MM.1S (cell line): ENCODE data around the gene MOB1A.

ENCODE experiments used
- DNase-seq: peaks from one replicate; pipeline ENCODE4 v3.0.0-alpha.2; 2015
- H2AFZ ChIP-seq: fragments of 300-600 bp; sonication (generic); 2 replicates; pipeline ENCODE4 v1.6.0; 2016; ENCODE audit warnings: antibody characterized with exemption, low read length
- H3F3A ChIP-seq: fragments of 300-600 bp; sonication (generic); 2 replicates; pipeline ENCODE4 v1.6.1; 2016; ENCODE audit warnings: mild to moderate bottlenecking, antibody characterized with exemption, low read length, moderate library complexity, mixed read lengths; ENCODE audit not compliant: insufficient read depth
- H3K27ac ChIP-seq: fragments of 300-600 bp; sonication (generic); 2 replicates; pipeline ENCODE4 v1.5.1; 2016; ENCODE audit warnings: mild to moderate bottlenecking, low read length
- H3K27me3 ChIP-seq: fragments of 300-600 bp; sonication (generic); replicated peaks from 2 replicates; pipeline ENCODE4 v1.6.0; 2016; ENCODE audit warnings: low read length; ENCODE audit not compliant: insufficient read depth
- H3K36me3 ChIP-seq: fragments of 300-600 bp; sonication (generic); replicated peaks from 2 replicates; pipeline ENCODE4 v1.6.1; 2016; ENCODE audit warnings: mild to moderate bottlenecking, low read length, mixed read lengths; ENCODE audit not compliant: insufficient read depth
- H3K4me1 ChIP-seq: fragments of 300-600 bp; sonication (generic); 2 replicates; pipeline ENCODE4 v1.6.1; 2016; ENCODE audit warnings: low read length, mixed read lengths
- H3K4me2 ChIP-seq: fragments of 300-600 bp; sonication (generic); 2 replicates; pipeline ENCODE4 v1.6.0; 2016; ENCODE audit warnings: low read depth, low read length
- H3K4me3 ChIP-seq: fragments of 300-600 bp; sonication (generic); 2 replicates; pipeline ENCODE4 v1.5.1; 2016; ENCODE audit warnings: low read length, mixed read lengths
- H3K79me2 ChIP-seq: fragments of 300-600 bp; sonication (generic); 2 replicates; pipeline ENCODE4 v1.6.1; 2016; ENCODE audit warnings: mixed run types, low read length, mixed read lengths
- H3K9ac ChIP-seq: fragments of 300-600 bp; sonication (generic); 2 replicates; pipeline ENCODE4 v1.6.1; 2016; ENCODE audit warnings: low read length, mixed read lengths
- H3K9me2 ChIP-seq: fragments of 300-600 bp; sonication (generic); replicated peaks from 2 replicates; pipeline ENCODE4 v1.6.1; 2016; ENCODE audit warnings: mild to moderate bottlenecking, low read length, mixed read lengths; ENCODE audit not compliant: insufficient read depth
- H3K9me3 ChIP-seq: fragments of 300-600 bp; sonication (generic); replicated peaks from 2 replicates; pipeline ENCODE4 v1.6.1; 2016; ENCODE audit warnings: mild to moderate bottlenecking, low read length, mixed read lengths; ENCODE audit not compliant: insufficient read depth
- H4K20me1 ChIP-seq: fragments of 300-600 bp; sonication (generic); 2 replicates; pipeline ENCODE4 v1.6.1; 2016; ENCODE audit warnings: mild to moderate bottlenecking, low read length, moderate library complexity, mixed read lengths; ENCODE audit not compliant: insufficient read depth
- EZH2 ChIP-seq: fragments of 300-600 bp; sonication (generic); optimal IDR thresholded peaks from 2 replicates; pipeline ENCODE3; 2017; ENCODE audit warnings: low read depth, mild to moderate bottlenecking, antibody characterized with exemption, low read length, mixed read lengths
- EZH2phosphoT487 ChIP-seq: fragments of 300-600 bp; sonication (generic); IDR thresholded peaks from 2 replicates; pipeline ENCODE4 v1.6.1; 2018; ENCODE audit warnings: antibody characterized with exemption, low read length
- TF ChIP-seq, protein P1 (sequence below): fragments of 300-600 bp; sonication (generic); IDR thresholded peaks from 2 replicates; pipeline ENCODE4 v1.5.1; 2016; ENCODE audit warnings: antibody characterized with exemption, low read length, mixed read lengths

Gene MOB1A

DNA sequence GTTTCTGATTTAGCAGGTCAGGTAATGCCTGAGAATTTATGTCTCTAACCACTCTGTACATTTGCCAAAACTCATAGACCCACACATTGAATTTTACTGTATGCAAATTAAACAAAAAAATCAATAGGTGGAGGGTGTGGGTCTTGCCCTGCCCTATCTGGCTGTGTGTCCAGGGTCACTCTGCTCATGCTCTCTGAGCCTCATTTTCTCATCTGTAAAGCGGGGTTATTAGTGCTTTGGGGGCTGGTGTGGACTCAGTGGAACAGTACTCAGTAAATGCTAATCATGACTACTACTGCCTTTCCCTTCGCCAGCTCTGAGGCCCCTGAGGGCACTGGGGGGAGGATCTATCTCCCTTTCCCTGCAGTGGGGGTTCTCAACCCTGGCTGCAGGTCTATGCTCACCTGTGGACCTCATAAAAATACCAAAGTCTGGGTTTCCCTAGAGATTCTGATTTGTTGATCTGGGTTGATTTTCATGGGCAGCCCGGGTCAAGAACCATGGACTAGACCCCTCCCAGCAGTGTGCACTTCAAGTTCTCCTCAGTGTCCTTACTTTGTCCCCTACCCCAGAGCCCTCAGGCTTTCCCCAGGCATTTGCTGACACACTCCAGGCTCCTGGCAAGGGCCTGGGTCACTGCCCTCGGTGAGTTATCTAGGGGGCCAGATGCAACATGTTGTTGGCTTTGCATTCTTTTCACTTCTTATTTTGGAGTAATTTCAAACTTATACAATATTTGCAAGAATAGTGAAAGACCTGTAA, 47.2 kb upstream of the MOB1A start:
- Histone ChIP-seq H3K4me1 (no peaks in the 10 kb centered on the region), H3K36me3 (no peaks in the 10 kb centered on the region), H3F3A (no peaks in the 10 kb centered on the region; the same call in 1 of the 2 replicates), H3K79me2 (no peaks in the 10 kb centered on the region), H4K20me1 (no peaks in the 10 kb centered on the region), H3K27me3 (no peaks in the 10 kb centered on the region), H3K4me2 (no peak overlapping the region), H3K9me2 (no peaks in the 10 kb centered on the region), H3K9ac (no peak overlapping the region), H3K4me3 (no peak overlapping the region), H3K27ac (no peak overlapping the region), H3K9me3 (no peaks in the 10 kb centered on the region), H2AFZ (no peak overlapping the region)
- TF ChIP-seq, protein P1, sequence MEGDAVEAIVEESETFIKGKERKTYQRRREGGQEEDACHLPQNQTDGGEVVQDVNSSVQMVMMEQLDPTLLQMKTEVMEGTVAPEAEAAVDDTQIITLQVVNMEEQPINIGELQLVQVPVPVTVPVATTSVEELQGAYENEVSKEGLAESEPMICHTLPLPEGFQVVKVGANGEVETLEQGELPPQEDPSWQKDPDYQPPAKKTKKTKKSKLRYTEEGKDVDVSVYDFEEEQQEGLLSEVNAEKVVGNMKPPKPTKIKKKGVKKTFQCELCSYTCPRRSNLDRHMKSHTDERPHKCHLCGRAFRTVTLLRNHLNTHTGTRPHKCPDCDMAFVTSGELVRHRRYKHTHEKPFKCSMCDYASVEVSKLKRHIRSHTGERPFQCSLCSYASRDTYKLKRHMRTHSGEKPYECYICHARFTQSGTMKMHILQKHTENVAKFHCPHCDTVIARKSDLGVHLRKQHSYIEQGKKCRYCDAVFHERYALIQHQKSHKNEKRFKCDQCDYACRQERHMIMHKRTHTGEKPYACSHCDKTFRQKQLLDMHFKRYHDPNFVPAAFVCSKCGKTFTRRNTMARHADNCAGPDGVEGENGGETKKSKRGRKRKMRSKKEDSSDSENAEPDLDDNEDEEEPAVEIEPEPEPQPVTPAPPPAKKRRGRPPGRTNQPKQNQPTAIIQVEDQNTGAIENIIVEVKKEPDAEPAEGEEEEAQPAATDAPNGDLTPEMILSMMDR: no peak
- TF ChIP-seq EZH2phosphoT487 (no peak), EZH2 (no peak)
- no peak for DNase-seq

DNA sequence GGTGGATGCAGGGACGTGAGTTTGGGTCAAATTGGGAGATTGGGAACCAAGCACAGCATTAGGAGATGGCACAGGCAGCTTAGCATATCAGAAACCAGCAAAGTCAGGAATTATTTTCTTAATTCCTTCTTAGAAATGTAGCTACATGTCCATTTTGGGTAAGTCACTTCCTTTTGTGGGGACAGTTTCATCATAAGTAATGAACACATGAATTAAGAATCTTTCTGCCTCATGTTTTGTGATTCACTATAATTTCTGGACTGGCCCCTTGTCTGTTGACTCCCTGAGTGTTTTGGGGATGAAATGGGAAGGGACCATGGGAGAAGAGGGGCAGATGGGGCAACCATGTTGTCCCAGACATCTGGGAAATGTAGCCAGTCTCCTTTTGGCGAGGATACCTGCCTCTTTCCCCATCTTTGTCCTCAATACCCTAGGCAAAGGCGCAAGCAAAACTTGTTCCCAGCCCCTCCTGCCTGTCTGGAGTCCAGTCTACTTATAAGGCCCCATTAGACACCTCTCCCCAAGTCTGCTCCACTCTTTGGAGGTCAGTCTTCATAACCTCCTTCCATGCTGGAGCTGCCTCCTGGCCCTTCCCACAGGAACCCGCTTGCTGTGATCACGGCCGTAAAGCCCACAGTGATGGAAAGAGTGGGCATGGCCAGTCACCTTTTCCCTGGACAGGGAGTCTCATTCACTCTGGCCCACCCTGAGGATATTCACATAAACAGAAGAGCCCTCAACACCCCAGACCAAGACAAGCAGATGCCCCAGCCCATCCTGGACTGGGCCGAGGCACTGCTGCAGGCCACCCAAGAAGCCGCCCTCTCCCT, 45.5 kb upstream of the MOB1A start:
- no peaks in the 10 kb centered on the region for H3K4me1 ChIP-seq
- no peak for TF ChIP-seq EZH2phosphoT487
- TF ChIP-seq, protein P1: no peak
- TF ChIP-seq EZH2: no peak
- no peaks in the 10 kb centered on the region for H3K9me3 ChIP-seq
- DNase-seq: no peak
- H2AFZ ChIP-seq: no peak overlapping the region
- no peak overlapping the region for H3K4me3 ChIP-seq
- H3F3A ChIP-seq: no peaks in the 10 kb centered on the region; the same call in 1 of the 2 replicates
- H3K36me3 ChIP-seq: no peaks in the 10 kb centered on the region
- no peaks in the 10 kb centered on the region for H3K79me2 ChIP-seq
- H3K27me3 ChIP-seq: no peaks in the 10 kb centered on the region
- H3K9me2 ChIP-seq: no peaks in the 10 kb centered on the region
- no peak overlapping the region for H3K27ac ChIP-seq
- no peak overlapping the region for H3K4me2 ChIP-seq
- H3K9ac ChIP-seq: no peak overlapping the region
- no peaks in the 10 kb centered on the region for H4K20me1 ChIP-seq

DNA sequence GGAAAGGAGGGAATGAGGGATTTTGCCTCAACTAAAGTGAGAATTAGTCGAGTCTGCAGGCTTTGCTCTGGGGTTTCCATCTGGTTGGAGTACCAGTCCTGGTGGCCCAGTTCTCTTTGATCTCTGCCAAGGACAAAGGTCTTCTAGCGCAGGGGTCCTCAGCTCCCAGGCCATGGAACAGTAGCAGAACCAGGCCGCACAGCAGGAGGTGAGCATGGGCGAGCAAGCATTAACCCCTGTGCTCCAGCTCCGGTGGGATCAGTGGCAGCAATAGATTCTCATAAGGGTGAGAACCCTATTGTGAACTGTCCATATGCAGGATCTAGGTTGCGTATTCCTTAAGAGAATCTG, 43.6 kb upstream of the MOB1A start:
- H3F3A ChIP-seq: no peaks in the 10 kb centered on the region; the same call in 1 of the 2 replicates
- H3K4me2 ChIP-seq: no peak overlapping the region
- DNase-seq: no peak
- no peaks in the 10 kb centered on the region for H3K9me2 ChIP-seq
- no peaks in the 10 kb centered on the region for H3K36me3 ChIP-seq
- no peak overlapping the region for H2AFZ ChIP-seq
- no peak overlapping the region for H3K27ac ChIP-seq
- H3K27me3 ChIP-seq: no peaks in the 10 kb centered on the region
- no peaks in the 10 kb centered on the region for H4K20me1 ChIP-seq
- no peak for TF ChIP-seq EZH2
- TF ChIP-seq, protein P1: no peak
- no peak for TF ChIP-seq EZH2phosphoT487
- no peaks in the 10 kb centered on the region for H3K9me3 ChIP-seq
- H3K4me1 ChIP-seq: no peaks in the 10 kb centered on the region
- no peaks in the 10 kb centered on the region for H3K79me2 ChIP-seq
- no peak overlapping the region for H3K9ac ChIP-seq
- no peak overlapping the region for H3K4me3 ChIP-seq
